Hepatocyte (in vitro differentiated cells): Measurements from ENCODE around the gene ACTL9. TPM values are rescaled to one million over a fixed set of nuclear protein-coding genes. Genes with fewer than 3 reads are reported as not detected.

Experiments
- DNase-seq: peaks from one replicate; pipeline ENCODE4 v3.0.0-alpha.2; 2016; ENCODE audit warnings: low spot score
- H2AFZ ChIP-seq: fragments of 200-600 bp; sonication (generic); 2 replicates; pipeline ENCODE4 v1.6.0; 2016; ENCODE audit warnings: antibody characterized with exemption, mild to moderate bottlenecking
- H3K27ac ChIP-seq: fragments of 200-600 bp; sonication (generic); 2 replicates; pipeline ENCODE4 v1.5.1; 2016; ENCODE audit warnings: mild to moderate bottlenecking
- H3K27me3 ChIP-seq: fragments of 200-600 bp; sonication (generic); 2 replicates; pipeline ENCODE4 v1.6.1; 2016
- H3K36me3 ChIP-seq: fragments of 200-600 bp; sonication (generic); replicated peaks from 2 replicates; pipeline ENCODE4 v1.5.1; 2016; ENCODE audit warnings: low read depth; ENCODE audit not compliant: insufficient read depth
- H3K4me1 ChIP-seq: fragments of 200-600 bp; sonication (generic); 2 replicates; pipeline ENCODE4 v1.5.1; 2016; ENCODE audit warnings: mild to moderate bottlenecking, moderate library complexity; ENCODE audit not compliant: insufficient read depth
- H3K4me2 ChIP-seq: fragments of 200-600 bp; sonication (generic); 2 replicates; pipeline ENCODE4 v1.6.0; 2016
- H3K4me3 ChIP-seq: fragments of 200-600 bp; sonication (generic); 2 replicates; pipeline ENCODE4 v1.5.1; 2016; ENCODE audit warnings: mild to moderate bottlenecking
- H3K79me2 ChIP-seq: fragments of 200-600 bp; sonication (generic); 2 replicates; pipeline ENCODE4 v1.6.0; 2017; ENCODE audit warnings: mild to moderate bottlenecking
- H3K9me2 ChIP-seq: fragments of 200-600 bp; sonication (generic); replicated peaks from 2 replicates; pipeline ENCODE4 v1.6.0; 2017; ENCODE audit warnings: mild to moderate bottlenecking; ENCODE audit not compliant: insufficient read depth
- H3K9me3 ChIP-seq: fragments of 200-600 bp; sonication (generic); 2 replicates; pipeline ENCODE4 v1.5.1; 2016; ENCODE audit warnings: low read depth, mild to moderate bottlenecking
- H4K20me1 ChIP-seq: fragments of 200-600 bp; sonication (generic); 2 replicates; pipeline ENCODE4 v1.6.0; 2016; ENCODE audit warnings: mild to moderate bottlenecking; ENCODE audit not compliant: insufficient read depth, poor library complexity, severe bottlenecking
- CTCF ChIP-seq: fragments of 200-600 bp; sonication (generic); IDR thresholded peaks from 2 replicates; pipeline ENCODE4 v1.5.1; 2016; ENCODE audit warnings: antibody characterized with exemption, mild to moderate bottlenecking; ENCODE audit not compliant: poor library complexity
- EZH2 ChIP-seq: fragments of 200-600 bp; sonication (generic); IDR thresholded peaks from 2 replicates; pipeline ENCODE4 v1.6.1; 2016; ENCODE audit warnings: antibody characterized with exemption, mild to moderate bottlenecking, borderline replicate concordance
- EZH2phosphoT487 ChIP-seq: fragments of 200-600 bp; sonication (generic); IDR thresholded peaks from one replicate; pipeline ENCODE4 v1.6.1; 2018; ENCODE audit warnings: antibody characterized with exemption, mild to moderate bottlenecking, low read depth, moderate library complexity; ENCODE audit not compliant: unreplicated experiment, severe bottlenecking
- WGBS: methylation state at CpG from one replicate; pipeline ENCODE4 v1.1.6; 2016; ENCODE audit warnings: low lambda C conversion rate; ENCODE audit errors: missing lambda C conversion rate; 5-methylcytosine and 5-hydroxymethylcytosine counted together
- polyA plus RNA-seq: library from polyadenylated mRNA; unstranded; fragments of >200 nt; fragmentation: Nextera tagmentation; extraction: Ambion mirVana; gene quantifications from 2 replicates; pipeline ENCODE4 v1.2.1, GENCODE V29; 2016
- total RNA-seq: library from RNA; depleted of rRNA; stranded (reverse); fragments of >200 nt; gene quantifications from 2 replicates; pipeline ENCODE4 v1.2.3, GENCODE V29; 2014

The ACTL9 gene
- total and polyA plus RNA-seq, 2 experiments from 2014 or later, result not detected

GRCh38 chr19:8654591-8655339, 43.8 kb downstream of the ACTL9 start:
- H3K9me2 ChIP-seq, result no peaks in the 10 kb centered on the region
- peak; percentile 97 for TF ChIP-seq CTCF
- TF ChIP-seq EZH2, result no peak
- H3K4me2 ChIP-seq, result peak overlapping the region; percentile 67
- H3K36me3 ChIP-seq, result no peaks in the 10 kb centered on the region
- no peak overlapping the region for H3K27ac ChIP-seq
- no peaks in the 10 kb centered on the region for H3K9me3 ChIP-seq
- H3K79me2 ChIP-seq, result no peaks in the 10 kb centered on the region
- no peaks in the 10 kb centered on the region for H3K4me1 ChIP-seq
- H2AFZ ChIP-seq, result peak overlapping the region; percentile 22
- DNase-seq, result peak; percentile 73
- no peaks in the 10 kb centered on the region for H3K27me3 ChIP-seq
- 8% methylated on average over 15 of the region's 15 CpGs for WGBS
- no peaks in the 10 kb centered on the region for H4K20me1 ChIP-seq
- H3K4me3 ChIP-seq, result no peak overlapping the region

DNA sequence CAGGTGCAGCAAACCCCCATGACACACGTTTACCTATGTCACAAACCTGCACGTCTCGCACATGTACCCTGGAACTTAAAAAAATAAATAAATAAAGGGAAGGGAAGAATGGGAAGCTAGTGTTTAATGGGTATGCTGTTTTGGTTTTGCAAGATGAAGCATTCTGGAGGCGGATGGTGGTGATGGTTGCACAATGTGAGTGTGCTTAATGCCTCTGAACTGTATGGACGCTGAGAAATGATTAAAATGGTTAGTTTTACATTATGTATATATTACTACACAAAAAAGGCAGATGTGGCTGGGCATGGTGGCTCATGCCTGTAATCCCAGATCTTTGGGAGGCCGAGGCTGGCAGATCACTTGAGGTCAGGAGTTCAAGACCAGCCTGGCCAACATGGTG, 50.4 kb downstream of the ACTL9 start:
- Histone ChIP-seq H3K4me1 (no peaks in the 10 kb centered on the region), H3K9me2 (no peaks in the 10 kb centered on the region), H3K79me2 (no peaks in the 10 kb centered on the region), H3K4me3 (no peak overlapping the region), H2AFZ (no peak overlapping the region), H4K20me1 (no peaks in the 10 kb centered on the region), H3K27ac (no peak overlapping the region), H3K27me3 (no peaks in the 10 kb centered on the region), H3K36me3 (no peaks in the 10 kb centered on the region), H3K9me3 (no peaks in the 10 kb centered on the region), H3K4me2 (no peak overlapping the region)
- TF ChIP-seq CTCF, result no peak
- TF ChIP-seq EZH2, result no peak
- no peak for TF ChIP-seq EZH2phosphoT487
- DNase-seq, result no peak
- WGBS, result 80% methylated on average over 6 of the region's 6 CpGs

Other genes starting within 250 kb of the ACTL9 start
- gene PRAM1, start 196.2 kb downstream of the ACTL9 start, total RNA-seq, result 0.44 and 0.73 TPM in 2 replicates
- gene PRAM1, start 196.2 kb downstream of the ACTL9 start, polyA plus RNA-seq, result 0.48 and 0.91 TPM in 2 replicates
- gene ZNF414, start 184.6 kb downstream of the ACTL9 start, total RNA-seq, result 3.8 and 5.7 TPM in 2 replicates
- gene ZNF414, start 184.6 kb downstream of the ACTL9 start, polyA plus RNA-seq, result 54.2 and 54.3 TPM in 2 replicates
- gene MYO1F, start 121.4 kb downstream of the ACTL9 start, total RNA-seq, result 0.13 and 0.92 TPM in 2 replicates
- gene MYO1F, start 121.4 kb downstream of the ACTL9 start, polyA plus RNA-seq, result 1.0 and 3.1 TPM in 2 replicates
- gene ADAMTS10, start 88.1 kb downstream of the ACTL9 start, total RNA-seq, result 22.1 and 31.9 TPM in 2 replicates
- gene ADAMTS10, start 88.1 kb downstream of the ACTL9 start, polyA plus RNA-seq, result 15.8 and 28.5 TPM in 2 replicates
- gene NFILZ, start 68.2 kb downstream of the ACTL9 start, total RNA-seq, result not detected in 2 replicates
- not detected in 2 replicates for gene NFILZ, start 68.2 kb downstream of the ACTL9 start, polyA plus RNA-seq
- gene OR2Z1, start 22.8 kb upstream of the ACTL9 start, total RNA-seq, result not detected in 2 replicates
- gene OR2Z1, start 22.8 kb upstream of the ACTL9 start, polyA plus RNA-seq, result not detected in 2 replicates
- 31.0 and 35.6 TPM in 2 replicates for gene ZNF558, start 133.5 kb upstream of the ACTL9 start, total RNA-seq
- gene ZNF558, start 133.5 kb upstream of the ACTL9 start, polyA plus RNA-seq, result 16.4 and 25.1 TPM in 2 replicates
- not detected in 2 replicates for gene MBD3L1, start 133.6 kb upstream of the ACTL9 start, total RNA-seq
- not detected in 2 replicates for gene MBD3L1, start 133.6 kb upstream of the ACTL9 start, polyA plus RNA-seq